SHP77 treated with DMSO at 0.1 percent for 48 hours (cell line): ENCODE results near the gene PLXND1.
"Not testable (repeated sequence)": the region's sequence is repeated elsewhere in the genome, so short reads cannot be mapped to it uniquely, and the experiment has no call there.

Experiments
- DNase-seq: peaks from one replicate; lab custom pipeline; 2025; lab: John Stamatoyannopoulos, UW

Gene PLXND1

GRCh38 chr3:129612534-129613366 is 6.3 kb upstream of the PLXND1 start:
- no peak for DNase-seq

DNA sequence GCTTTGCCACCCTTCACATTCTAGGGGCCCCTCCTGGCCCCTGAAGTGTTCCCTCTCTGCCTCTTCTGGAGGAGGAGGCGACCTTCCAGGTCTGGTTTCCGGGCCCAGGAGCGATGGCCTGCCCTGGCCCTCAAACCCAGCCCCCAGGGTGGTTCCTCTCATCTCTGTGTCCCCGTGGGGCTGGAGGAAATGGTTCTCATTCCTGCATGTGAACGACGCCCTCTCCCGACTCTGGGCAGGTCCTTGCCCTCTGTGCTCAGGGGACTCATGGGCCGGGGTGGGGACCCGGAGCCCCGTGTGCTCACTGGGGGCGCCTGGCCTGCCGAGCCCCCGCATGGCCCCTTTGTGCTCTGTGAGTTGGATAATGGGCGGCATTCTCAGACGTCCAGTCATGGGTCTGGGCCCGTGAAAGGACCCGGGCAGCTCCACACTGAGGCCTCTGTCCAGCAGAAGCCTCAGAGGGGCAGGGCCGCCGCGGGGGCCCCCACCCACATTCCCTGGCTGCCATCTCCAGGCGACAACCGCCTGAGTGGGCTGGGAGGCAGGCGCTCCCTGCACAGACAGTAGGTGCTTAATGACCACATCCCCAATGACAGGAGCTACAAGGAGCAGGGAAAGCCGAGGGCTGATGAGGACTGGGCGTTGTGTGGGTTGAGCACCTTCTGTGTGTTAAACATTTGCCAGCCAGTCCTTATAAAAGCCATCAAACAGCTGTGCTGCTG is 5.5 kb upstream of the PLXND1 start:
- DNase-seq: no peak

GRCh38 chr3:129611446-129611800 is 4.9 kb upstream of the PLXND1 start:
- no peak for DNase-seq

- not testable (repeated sequence) for DNase-seq
These were observed 4.4 kb upstream of the PLXND1 start for GRCh38 chr3:129610794-129611445.

- DNase-seq: no peak
These were observed 3.8 kb upstream of the PLXND1 start for GRCh38 chr3:129610276-129610675.

- no peak for DNase-seq
These were observed 3.2 kb upstream of the PLXND1 start for GRCh38 chr3:129609591-129610182.

- DNase-seq: no peak
These were observed 2.6 kb upstream of the PLXND1 start for GRCh38 chr3:129608936-129609590.

GRCh38 chr3:129608087-129608935 is 1.8 kb upstream of the PLXND1 start:
- DNase-seq: peak; percentile 43

DNA sequence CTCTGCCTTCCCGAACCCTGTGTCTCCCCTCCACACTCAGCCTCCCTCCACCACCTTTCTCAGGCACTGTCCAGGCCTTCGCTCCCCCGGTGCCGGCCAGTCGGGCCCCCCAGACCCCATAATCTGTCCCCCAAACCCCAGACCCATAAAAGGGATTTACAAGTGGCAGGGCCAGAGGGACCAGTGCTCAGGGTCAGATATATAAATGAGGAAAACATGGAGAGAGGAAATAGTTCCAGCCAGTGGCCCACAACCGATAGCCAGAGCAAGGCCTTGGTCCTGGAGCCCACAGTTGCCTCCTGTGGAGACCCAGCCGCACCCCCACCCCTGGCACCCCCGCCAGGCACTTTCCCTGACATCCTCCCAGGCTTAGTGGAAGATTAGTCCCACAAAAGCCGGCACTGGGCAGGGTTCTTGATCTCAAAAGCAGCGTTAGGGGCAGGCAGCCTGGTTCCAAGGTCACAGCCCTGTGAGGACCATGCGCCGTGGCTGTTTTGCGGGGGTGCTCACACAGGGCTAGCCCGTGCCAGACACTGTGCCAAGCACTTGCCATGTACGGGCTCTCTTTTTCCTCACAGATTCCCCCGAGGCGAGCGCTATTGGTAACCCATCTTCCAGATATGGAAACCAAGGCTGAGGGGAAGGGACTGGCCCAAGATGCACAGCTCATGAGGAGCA is 1.1 kb upstream of the PLXND1 start:
- no peak for DNase-seq

DNA sequence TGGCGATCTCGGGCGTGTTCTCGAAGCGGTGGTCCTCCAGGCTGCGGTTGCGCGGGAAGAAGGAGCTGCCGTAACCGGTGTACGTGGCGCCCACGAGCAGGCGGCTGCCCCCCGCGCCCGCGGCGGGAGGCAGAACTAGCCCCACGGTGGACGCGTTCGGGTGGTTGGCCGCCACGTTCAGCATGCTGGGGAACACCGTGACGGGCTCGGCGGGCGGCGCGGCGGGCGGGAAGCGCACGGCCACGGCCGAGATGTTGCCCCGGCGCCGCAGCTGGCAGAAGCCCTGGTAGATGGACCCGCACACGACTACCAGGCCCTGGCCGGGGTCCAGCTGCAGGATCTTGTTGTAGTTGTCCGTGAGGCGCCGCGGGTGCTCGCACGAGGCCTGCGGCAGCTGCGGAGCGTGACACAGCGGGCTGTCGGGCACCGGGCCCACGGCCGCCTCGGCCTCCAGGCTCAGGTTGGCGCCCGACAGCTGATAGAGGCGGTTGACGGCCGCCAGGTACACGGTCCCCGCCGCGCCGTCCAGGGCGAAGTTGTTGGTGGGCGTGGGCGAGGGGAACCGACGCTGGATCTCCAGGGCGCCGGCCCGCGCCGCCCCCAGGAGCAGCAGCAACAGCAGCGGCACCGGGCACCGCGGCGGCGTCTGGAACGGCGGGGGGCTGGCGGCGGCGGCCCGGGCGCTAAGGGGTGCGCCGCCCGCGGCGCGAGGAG is 397 bp downstream of the PLXND1 start:
- no peak for DNase-seq

DNA sequence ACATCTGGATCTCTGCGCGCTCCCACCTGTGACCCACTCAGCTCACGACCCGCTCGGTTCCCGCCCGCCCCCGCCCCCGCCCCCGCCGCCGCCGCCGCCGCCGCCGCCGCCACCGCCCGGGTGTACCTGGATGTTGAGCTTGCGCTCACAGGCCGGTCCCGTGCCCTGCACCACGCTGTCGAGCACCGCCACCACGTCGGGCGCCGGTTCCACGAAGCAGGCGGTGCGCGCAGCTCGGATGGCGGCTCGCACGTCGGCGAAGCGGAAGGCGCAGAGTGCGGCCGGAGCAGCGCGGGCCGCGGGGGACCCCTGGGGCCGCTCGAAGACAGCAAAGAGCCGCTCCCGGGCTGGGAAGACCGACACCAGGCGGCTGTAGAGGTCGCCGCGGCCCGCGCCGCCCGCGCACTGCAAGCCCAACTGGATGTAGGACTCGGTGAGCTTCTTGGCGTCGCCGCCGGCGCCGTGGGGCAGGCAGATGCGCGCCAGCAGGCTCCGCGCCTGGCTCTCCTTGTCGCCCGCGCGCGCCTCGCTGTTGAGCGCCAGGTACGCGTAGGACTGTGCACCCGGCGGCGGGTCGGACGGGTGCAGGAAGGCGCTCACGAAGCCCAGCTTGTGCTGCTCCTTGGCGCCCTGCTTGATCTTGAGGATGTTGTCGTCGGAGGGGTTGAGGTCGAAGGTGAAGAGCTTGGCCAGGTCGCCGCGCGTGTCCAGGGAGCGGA is 1.1 kb downstream of the PLXND1 start:
- no peak for DNase-seq

- no peak for DNase-seq
These were observed 1.7 kb downstream of the PLXND1 start for GRCh38 chr3:129604767-129605166.

GRCh38 chr3:129603991-129604749 is 2.3 kb downstream of the PLXND1 start:
- DNase-seq: no peak

- DNase-seq: no peak
These were observed 2.9 kb downstream of the PLXND1 start for GRCh38 chr3:129603561-129603942.

DNA sequence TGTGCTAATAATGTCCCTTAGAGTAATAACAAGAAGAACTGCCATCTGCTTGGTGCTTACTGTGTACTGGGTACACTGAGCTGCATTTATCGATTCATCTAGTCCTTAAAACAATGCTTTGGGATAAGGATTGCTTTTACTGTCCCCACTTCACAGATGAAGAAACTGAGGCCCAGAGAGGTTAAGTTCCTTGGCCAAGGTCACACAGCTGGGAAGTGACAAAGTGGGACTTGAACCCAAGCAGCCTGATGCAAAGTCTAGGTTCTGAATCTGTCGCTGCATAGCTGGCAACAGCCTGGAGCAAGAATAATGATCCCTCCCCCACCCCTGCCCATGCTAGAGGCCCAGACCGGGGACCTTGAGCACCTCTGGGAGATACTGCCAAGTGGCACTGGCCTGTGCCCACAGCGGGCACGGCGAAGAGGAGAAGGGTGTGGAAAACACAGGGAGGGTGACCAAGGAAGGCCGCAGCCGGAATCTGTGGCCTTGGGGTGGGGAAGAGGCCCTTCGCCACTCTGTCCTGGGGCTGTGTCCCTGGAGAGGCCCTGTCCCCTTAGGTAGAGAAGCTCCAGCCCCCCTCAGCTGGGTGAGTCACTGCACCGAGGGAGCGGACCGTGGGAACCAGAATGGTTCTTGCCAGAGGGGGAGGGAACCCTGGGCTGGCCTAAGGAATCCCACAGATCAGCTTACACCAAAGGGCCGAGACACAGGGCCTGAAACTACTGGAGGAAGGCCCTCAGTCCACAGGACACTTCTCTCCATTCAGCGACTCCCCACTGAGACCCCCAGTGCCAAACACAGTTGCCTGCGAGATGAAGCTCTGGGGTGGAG is 3.5 kb downstream of the PLXND1 start:
- DNase-seq: no peak

DNA sequence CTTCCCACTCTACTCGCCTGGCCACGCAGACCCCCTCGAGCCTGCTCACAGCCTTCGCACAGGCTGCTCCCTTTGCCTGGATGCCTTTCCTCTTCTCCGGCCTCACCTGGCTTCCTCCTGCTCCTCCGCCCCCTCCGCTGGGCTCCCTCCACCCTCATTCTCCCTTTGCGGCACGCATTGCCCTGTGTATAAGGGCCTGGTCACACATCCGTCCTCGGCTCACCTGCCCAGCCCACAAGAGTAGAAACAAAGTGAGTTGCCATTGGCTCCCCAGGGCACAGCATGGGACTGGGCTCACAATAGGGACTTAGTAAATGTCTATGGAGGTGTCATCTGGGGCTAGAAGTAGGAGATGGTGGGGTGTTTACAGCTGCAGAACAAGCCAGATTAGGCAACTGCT is 4.2 kb downstream of the PLXND1 start:
- DNase-seq: no peak

- DNase-seq: no peak
These were observed 4.8 kb downstream of the PLXND1 start for GRCh38 chr3:129601713-129602112.

DNA sequence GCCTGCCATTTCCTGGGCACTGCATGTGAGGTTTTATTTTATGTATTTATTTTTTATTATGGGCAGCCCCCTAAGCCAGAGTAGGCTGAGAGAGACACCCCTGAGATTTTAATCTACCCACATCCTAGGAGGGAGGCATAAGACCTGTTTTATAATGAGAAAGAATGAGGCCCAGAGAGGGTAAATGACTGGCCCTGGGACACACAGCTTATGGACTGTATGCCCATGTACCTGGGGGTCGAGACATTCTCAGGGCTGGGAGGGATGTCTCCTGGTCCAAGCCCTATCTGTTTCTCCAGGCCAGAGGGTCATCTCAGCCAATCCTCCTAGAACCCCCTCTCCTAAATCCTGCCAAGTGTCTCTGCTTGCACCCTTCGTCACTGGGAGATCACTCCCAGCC is 6.1 kb downstream of the PLXND1 start:
- no peak for DNase-seq
